Sigmoid colon (tissue), 4 donors: ENCODE measurements around the gene PTGES2.

Experiments used
- POLR2AphosphoS5 ChIP-seq, 4 donors: sonication (generic); formaldehyde crosslinking; IDR thresholded peaks; one replicate each; pipeline ENCODE4 v1.6.1; 2017; ENCODE audit warnings: antibody characterized with exemption in 4 of 4
- TF ChIP-seq, protein P1 (sequence below), 4 experiments: fragments of 450-650 bp in 3 of 4; fragments of 200-600 bp in 1 of 4; IDR thresholded peaks; one replicate each; pipeline ENCODE4 v1.5.1; 2016 to 2019; ENCODE audit warnings: antibody characterized with exemption in 4 of 4, mild to moderate bottlenecking in 3 of 4, moderate library complexity in 2 of 4

DNA sequence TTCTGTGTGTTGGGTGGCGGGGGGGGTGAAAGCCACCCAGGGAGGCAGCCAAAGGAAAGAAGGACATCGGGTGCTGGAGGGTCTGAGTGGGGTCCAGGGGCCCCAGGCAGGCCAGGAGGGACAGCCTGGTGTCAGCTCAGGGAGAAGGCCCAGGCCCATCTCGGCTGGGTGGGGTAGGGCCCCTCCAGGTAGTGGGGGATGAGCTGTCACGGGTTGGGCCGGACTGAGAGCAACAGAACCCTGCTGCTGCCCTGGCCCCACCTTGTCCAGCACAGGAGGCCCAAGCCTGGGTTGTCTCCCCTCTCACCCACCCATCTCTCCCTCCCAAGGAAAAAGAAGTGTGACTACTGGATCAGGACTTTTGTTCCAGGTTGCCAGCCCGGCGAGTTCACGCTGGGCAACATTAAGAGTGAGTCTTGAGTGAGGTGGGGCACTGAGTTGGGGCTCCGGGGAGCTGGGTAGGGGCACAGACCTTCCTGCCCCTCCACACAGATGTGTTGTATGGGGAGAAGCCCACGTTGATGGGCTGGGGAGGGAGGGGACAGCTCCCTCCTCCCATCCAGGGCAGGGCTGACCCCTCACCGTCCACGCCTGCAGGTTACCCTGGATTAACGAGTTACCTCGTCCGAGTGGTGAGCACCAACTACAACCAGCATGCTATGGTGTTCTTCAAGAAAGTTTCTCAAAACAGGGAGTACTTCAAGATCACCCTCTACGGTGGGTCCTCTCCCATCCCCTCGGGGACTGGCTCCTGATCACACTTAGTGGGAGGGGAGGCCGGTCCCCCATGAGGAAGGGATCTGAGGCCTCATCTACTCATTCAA is 24.0 kb upstream of the PTGES2 start:
- TF ChIP-seq, protein P1, sequence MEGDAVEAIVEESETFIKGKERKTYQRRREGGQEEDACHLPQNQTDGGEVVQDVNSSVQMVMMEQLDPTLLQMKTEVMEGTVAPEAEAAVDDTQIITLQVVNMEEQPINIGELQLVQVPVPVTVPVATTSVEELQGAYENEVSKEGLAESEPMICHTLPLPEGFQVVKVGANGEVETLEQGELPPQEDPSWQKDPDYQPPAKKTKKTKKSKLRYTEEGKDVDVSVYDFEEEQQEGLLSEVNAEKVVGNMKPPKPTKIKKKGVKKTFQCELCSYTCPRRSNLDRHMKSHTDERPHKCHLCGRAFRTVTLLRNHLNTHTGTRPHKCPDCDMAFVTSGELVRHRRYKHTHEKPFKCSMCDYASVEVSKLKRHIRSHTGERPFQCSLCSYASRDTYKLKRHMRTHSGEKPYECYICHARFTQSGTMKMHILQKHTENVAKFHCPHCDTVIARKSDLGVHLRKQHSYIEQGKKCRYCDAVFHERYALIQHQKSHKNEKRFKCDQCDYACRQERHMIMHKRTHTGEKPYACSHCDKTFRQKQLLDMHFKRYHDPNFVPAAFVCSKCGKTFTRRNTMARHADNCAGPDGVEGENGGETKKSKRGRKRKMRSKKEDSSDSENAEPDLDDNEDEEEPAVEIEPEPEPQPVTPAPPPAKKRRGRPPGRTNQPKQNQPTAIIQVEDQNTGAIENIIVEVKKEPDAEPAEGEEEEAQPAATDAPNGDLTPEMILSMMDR (IDR thresholded peaks at IDR 0.05): no peak
- no peak for TF ChIP-seq POLR2AphosphoS5 (IDR thresholded peaks at IDR 0.05)
